CD4-positive, alpha-beta T cell treated with Interleukin-6 for 4 hours (primary cell): Measurements from ENCODE around the gene IMMP2L.

Source experiments
- DNase-seq: peaks from one replicate; pipeline ENCODE4 v3.0.0-alpha.2; 2020; ENCODE audit warnings: mixed read lengths

Gene IMMP2L

GRCh38 chr7:110841840-110842545, 720.3 kb downstream of the IMMP2L start:
- no peak for DNase-seq

DNA sequence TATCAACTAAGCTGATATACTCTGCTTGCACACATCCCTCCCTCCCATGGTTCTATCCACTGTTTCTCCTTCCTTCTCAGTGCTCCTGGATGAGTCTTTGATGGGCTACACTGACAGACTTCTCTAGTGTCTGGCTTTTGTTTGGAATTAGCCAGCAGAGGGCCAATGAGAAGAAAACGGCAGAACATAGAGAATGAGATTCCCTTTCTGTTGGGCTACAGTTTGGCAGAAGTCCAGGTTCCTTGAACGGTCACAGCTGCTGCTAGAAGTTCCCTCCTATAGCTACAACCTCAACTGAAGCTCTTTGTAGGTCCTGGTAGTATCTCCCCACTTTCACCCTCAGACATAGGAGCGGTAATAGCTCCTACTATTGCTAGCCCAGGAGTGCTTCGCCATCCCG, 722.4 kb downstream of the IMMP2L start:
- DNase-seq: peak; percentile 1

- no peak for DNase-seq
These were observed 726.4 kb downstream of the IMMP2L start for GRCh38 chr7:110835849-110836248.

DNA sequence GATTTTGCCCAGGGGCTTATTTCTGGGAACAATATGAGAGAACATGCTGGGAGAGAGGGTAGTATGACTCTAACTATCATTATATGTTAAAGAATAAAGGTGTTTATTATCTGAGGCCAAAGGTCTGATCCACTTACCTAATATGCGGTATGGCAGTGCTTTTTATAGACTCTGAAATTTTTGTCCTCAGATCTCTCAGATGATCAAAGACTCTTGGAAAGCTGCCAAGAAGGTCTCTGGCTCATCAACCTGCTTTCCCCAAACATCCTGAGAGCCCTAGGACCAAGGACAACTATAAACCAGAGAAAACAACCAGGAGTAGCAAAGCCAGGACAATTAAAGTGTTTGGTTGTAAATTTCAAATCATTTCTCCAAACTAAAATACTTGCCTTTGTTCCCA, 727.1 kb downstream of the IMMP2L start:
- DNase-seq: peak; percentile 26

GRCh38 chr7:110831419-110831818, 730.9 kb downstream of the IMMP2L start:
- no peak for DNase-seq

DNA sequence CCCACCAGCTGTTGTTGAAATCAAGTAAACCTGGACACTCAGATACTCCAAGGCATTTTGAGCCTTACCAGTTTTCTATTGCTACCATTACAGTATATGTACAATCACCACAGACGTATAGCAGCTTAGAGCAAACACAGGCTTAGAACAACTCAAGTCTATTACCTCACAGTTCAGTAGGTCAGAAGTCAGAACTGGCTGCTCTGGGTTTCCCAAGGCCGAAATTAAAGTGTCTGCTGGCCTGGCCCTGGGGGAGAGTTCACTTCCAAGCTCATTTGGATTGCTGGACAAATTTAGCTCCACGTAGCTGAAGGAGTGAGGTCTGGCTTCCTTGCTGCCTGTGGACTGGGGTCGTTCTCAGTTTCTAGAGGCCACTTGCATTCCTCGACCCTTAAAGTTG, 731.5 kb downstream of the IMMP2L start:
- DNase-seq: no peak

DNA sequence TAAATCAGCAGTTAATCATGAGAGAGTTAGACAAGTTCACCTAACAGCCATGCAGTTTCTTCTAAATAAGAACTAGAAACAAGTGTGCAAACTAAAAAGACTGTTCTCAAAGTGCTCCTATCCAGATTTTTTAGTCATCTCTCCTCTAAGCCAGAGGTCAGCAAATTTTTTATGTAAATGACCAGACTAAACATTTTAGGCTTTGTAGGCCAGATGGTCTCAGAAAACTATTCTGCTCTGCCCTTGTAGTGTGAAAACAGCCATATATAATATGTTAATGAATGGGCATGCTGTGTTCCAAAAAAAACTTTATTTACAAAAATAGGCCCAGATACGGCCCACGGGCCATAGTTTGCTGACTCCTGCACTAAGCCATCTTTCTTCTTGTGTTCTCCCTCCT, 734.4 kb downstream of the IMMP2L start:
- DNase-seq: no peak

DNA sequence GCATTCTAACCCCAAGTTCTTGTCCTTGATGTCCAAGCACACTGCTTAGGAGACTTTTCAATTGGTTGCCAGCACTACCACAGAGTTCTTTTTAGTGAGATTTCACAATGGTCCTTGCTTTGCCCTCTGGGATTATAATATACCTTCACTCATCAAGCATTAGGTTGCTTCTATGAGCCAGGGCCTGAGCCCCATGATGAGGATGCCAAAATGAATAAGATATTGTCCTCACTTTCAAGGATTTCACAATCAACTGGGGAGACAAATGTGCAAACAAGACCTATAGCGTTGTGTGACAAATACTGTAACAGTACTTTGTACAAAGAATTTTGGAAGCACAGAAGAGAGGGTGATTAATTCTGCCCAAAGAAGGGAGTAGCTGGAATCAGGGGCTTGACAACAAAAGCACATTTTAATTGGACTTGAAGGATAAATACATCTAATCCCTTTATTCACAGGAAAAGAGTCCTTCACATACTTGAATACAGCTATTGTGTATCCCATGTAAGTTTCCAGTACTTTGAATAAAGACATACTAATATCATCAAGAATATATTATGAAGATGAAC, 734.9 kb downstream of the IMMP2L start:
- no peak for DNase-seq

- no peak for DNase-seq
These were observed 748.3 kb downstream of the IMMP2L start for GRCh38 chr7:110813986-110814385.

DNA sequence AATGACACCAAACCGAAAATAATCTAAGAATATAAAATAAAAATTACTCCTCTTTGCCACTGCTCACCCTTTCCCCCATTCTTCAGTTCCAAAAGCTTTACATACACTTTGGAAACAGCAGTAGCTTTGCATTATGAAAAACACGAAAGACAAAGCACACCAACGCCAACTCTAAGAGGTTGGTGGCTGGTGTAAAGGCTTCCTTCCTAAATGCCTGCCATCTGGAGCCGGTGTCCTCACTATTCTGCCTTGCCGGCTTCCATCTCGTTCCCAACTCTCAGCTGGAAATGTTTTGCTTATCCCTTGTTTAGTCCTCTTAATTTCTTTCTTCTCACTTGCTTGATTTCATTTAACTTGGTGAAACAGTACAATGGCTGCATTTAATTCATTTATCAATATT, 752.5 kb downstream of the IMMP2L start:
- no peak for DNase-seq

DNA sequence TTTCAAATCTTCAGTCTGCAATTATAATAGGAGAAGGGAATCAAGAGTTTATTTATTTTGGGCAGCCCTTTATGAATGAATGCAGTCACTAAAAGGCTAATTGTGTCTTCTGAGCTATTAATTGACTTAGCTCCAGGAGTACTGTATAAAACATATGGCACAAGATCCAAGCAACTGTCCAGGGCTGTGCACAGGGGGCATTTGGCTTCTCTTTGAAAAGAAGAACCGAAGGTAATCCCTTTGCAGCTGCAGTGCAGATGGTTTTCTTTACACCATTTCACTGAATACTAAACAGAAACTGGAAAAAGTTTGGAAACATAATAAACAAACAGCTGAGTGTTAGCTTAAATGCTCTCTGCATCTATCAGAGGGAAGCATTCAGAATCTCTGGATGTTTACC, 753.9 kb downstream of the IMMP2L start:
- DNase-seq: no peak

DNA sequence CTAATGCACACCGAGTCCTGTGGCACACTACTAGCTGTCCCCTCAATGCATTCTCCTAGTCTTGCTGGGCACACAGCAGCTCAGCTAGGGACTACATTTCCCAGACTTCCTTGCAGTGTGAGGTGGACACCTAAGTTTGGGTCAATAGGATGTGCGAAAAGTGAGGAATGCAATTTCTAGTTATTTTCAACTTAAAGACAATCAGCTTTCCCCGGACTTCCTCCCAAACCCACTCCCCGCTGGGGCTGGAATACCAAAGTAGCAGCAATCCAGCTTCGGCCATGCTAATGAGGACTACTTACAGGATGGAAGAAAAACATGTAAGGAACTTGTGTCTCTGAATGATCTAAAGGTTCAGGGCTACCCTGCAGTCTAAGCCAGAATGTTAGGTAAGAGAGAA, 757.8 kb downstream of the IMMP2L start:
- DNase-seq: no peak

DNA sequence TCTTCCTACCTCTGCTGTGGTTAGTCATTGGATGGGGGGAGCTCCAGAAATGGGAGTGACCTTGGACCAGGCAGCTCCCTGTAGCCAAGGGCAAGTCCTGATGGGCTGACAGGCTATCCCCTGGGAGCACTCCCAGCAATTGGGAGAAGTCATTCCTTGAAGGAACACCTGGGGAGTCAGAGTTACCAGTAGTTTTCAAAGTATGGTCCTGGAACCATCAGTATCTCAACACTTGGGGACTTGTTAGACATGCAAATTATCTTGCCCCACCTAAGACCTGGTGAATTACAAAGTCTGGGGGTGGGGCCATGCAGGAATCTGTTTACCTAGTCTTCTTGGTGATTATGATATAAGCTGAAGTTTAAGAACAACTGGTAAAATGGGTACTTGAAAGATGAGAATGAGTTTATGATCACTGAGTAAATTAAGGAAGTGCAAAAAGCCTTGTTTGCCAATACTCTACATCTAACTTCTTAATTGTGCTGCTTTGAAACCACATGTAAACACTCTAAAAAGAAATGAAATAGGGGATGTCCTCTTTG, 758.6 kb downstream of the IMMP2L start:
- no peak for DNase-seq

DNA sequence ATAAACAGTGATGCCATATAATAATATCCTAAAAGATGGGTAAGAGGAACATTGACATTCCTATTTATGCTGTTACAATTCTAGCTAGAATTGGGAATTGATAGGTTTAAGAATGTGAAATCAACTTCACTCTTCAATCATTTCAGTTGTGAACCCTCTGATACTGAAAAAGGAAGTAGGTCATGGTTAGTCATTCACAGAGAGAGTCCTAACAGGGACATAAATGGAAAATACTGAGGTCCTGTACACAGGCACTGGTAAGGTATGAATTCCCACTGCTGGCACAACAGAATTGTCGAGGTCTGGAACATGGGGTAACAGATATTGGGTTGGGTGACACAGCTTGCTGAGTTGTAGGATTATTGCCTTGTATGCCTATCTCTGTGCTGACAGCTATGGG, 760.8 kb downstream of the IMMP2L start:
- no peak for DNase-seq

- DNase-seq: no peak
These were observed 761.3 kb downstream of the IMMP2L start for GRCh38 chr7:110800984-110801383.

GRCh38 chr7:110797656-110798055, 764.6 kb downstream of the IMMP2L start:
- DNase-seq: no peak

GRCh38 chr7:110790992-110791391, 771.3 kb downstream of the IMMP2L start:
- DNase-seq: no peak

DNA sequence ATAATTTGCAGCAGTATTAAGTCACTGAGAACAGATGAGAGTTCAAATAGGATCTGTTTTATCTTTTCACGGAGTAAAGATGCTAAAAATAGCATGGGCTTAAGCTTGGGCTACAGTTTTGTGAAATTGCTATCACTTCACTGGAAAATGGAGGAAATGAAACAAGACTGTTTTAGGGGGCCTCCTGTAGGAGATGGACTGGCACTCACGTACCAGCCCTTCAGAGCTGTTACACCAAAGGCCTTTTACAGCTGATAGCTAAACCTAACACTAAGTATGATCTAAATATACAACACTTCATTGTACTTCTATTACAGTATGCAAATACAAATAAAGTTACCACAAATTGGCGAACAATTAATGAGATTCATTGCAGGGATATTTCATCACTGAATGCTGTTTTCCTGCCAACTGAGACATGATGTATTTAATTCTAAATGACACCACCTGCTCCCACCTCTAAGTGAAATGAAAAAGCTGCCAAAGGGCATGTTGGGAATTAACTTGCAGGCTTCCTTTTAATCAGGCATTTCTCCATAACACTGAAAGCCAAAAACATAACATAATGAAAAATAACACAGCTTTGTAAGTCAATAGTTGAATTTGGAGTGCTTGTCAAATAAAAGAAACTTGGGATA, 775.8 kb downstream of the IMMP2L start:
- DNase-seq: no peak

- DNase-seq: no peak
These were observed 777.5 kb downstream of the IMMP2L start for GRCh38 chr7:110784749-110785148.

DNA sequence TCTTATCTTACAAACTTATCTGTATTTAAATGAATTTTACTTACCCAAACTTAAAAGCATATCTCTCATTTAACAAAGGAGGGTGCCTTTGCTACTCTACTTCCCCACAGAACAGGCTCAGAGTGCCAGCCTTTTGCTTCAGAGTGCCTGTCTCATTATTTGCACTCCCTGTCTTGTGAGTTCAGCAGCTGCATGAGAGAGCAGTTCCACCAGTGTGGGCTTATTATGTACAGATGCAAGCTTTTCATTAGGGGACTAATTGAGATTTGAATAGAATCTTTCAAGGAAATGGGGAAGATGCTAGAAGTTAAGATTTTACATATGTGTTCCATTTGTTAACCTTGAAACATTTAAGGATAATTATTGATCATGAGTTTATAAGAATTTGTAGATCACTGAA, 781.6 kb downstream of the IMMP2L start:
- no peak for DNase-seq

- DNase-seq: no peak
These were observed 783.0 kb downstream of the IMMP2L start for GRCh38 chr7:110779339-110779738.

DNA sequence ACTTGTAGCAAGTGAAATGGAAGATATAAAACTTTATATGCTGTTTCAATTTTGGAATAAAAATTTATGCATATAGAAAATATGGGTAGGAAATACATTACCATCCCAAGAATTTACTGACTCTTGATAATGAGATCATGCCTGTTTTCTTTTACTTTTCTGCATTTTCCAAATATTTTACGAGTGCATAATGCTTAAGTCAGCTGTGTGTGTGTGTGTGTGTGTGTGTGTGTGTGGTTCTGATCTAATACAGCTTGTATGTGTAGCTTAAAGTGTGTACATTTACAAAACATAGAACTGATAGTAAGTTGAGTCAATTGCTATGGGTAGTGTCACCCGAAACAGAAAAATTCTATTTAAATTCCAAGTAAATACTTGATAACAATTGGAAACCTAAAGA, 787.2 kb downstream of the IMMP2L start:
- no peak for DNase-seq

DNA sequence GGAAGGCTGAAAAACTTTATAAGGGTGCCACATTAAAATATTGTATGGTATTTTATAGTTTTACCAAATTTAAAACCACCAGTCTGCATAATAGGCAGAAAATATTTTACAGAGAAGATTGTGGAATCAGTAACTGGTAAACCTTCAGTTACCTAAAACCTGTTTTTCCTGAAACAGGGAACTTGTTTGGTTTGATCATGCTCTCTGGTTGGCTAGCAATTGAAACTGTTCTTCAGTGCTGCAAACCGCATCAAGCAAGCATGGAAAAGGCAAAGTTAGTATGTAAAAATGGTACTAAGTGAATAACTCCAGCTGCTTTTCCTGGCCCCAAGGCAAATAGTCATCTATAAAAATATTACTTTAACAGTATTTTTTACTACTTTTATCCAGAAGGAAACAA, 788.2 kb downstream of the IMMP2L start:
- no peak for DNase-seq

DNA sequence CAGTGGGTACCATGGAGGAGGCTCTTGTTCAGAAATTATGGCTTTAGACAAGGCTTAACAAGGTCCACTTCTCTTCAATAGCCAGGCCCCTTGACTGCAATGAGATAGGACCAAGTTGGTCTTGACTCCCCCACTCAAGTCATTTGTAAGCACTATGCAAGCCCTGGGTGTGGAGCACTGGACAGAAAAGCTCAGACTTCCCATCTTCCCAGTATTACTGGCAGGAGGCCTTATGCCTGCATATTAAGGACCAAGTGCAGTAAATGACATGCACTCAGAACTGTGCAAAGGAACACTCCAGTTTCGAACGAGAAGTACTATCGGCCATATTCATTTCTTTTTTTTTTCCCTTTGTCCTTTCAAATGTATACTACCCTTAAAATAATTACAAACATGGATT, 789.7 kb downstream of the IMMP2L start:
- DNase-seq: no peak
